NCI-H510A treated with DMSO at 0.1 percent for 48 hours (cell line): ENCODE data around the gene NRXN3.
"Not testable (repeated sequence)": the region's sequence is repeated elsewhere in the genome, so short reads cannot be mapped to it uniquely, and the experiment has no call there.

Experiments used
- DNase-seq: peaks from one replicate; lab custom pipeline; 2025; lab: John Stamatoyannopoulos, UW

NRXN3 gene

DNA sequence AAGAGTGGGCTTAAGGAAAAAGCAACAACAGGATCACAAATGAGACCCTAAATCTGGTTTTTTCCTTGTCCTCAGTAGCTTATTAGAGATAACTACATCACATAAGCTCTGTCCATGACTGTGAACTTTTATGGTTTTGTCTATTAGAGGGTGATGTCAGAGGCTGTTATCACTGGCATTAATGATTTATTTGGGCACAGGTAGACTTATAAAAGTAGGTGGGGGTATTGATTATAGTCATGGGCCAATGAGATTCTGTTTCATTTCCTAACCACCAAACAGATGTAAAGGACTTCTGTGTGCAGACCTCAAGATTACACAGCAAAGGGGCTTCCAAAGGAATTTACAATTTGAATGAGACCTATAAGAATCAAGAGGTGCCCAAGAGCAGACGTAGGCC, 316.4 kb downstream of the NRXN3 start:
- DNase-seq, result no peak

GRCh38 chr14:78487573-78487972, 317.4 kb downstream of the NRXN3 start:
- DNase-seq, result not testable (repeated sequence)

GRCh38 chr14:78488938-78489337, 318.8 kb downstream of the NRXN3 start:
- no peak for DNase-seq

- no peak for DNase-seq
These were observed 320.9 kb downstream of the NRXN3 start for GRCh38 chr14:78491048-78491447.

GRCh38 chr14:78498062-78498595, 328.0 kb downstream of the NRXN3 start:
- DNase-seq, result no peak

DNA sequence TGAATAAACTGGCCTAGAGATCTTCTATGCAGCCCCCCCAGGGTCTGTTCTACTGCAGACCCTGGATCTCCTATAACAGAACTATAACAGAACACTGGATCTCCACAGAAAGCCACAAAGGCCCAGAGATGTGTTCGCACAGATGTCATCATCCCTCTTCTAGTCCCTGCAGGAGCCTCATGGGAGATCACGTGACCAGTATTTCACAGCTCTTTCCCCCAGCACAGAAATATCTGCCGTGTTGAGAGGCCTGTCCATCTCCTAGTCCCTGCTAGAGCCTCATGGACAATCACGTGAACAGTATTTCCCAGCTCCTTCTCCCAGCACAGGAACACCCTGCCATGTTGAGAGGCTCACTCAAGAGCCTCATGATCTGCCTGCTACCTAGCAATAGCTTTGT, 331.7 kb downstream of the NRXN3 start:
- DNase-seq, result no peak

DNA sequence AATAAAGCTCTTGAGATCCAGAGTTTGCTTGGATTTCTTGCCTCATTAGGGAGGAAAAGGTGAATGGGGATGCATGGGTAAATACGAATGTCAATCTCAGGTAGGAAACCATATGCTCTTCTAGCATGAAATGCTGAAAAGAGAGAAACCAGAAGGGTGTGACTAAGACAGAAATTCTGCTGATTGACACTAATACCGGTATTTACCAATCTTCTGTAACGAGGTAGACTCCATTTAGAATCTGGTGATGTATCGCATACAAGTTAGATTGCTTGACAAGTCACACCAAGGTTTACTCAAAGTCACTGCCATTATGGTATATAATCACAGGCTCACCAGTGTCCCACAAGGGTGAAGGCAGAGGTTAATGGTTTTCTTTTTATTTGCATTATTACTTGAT, 337.9 kb downstream of the NRXN3 start:
- DNase-seq, result no peak

- DNase-seq, result no peak
These were observed 339.3 kb downstream of the NRXN3 start for GRCh38 chr14:78509516-78509915.

GRCh38 chr14:78512021-78512420, 341.8 kb downstream of the NRXN3 start:
- no peak for DNase-seq

- no peak for DNase-seq
These were observed 349.7 kb downstream of the NRXN3 start for GRCh38 chr14:78519863-78520262.

GRCh38 chr14:78524196-78524595, 354.0 kb downstream of the NRXN3 start:
- no peak for DNase-seq

DNA sequence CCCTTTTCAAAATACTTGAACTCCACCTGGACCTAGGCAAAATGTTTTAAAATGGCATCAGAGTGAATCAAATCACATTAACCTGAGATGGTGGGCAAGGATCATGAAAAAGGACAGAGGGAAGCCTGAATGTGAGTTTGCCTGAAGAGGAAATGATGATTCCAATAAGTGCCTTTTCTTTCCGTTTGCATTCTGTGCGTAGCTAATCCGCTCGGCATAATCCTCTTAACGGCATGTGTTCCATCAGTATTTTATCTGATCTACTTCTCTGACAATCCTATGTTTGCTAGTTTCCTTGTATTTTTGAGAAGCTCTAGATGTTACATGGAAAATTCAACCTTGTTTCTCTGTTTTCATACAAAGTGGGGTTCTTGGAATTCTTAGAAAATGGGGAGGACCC, 354.6 kb downstream of the NRXN3 start:
- no peak for DNase-seq

GRCh38 chr14:78530078-78530477, 359.9 kb downstream of the NRXN3 start:
- DNase-seq, result no peak

DNA sequence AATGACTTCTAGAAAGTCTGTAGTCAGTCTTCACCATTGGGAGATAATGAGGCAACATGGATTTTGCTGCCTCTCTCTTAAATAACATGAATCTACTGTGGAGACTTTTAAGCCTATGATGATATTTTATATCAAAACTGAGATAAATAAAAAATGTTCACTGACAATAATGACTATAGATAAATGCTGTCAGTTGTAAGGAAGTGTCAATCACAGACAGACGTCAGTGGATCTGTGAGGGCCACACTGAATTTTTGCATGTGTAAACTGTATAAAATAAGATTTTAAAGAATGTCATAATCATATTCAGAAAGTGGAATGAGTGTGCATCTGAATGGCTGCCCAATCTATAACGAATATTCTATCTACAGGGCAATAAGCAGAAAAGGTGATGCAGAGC, 364.0 kb downstream of the NRXN3 start:
- DNase-seq, result no peak

- DNase-seq, result no peak
These were observed 364.9 kb downstream of the NRXN3 start for GRCh38 chr14:78535041-78535440.

DNA sequence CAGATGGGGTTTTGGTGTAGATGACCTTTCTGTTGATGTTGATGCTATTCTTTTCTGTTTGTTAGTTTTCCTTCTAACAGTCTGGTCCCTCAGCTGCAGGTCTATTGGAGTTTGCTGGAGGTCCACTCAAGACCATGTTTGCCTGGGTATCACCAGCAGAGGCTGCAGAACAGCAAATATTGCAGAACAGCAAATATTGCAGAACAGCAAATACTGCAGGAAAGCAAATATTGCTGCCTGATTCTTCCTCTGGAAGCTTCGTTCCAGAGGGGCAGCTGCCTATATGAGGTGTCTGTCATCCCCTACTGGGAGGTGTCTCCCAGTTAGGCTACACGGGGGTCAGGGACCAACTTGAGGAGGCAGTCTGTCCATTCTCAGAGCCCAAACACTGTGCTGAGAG, 371.6 kb downstream of the NRXN3 start:
- DNase-seq, result not testable (repeated sequence)

- DNase-seq, result no peak
These were observed 373.3 kb downstream of the NRXN3 start for GRCh38 chr14:78543433-78543832.

- no peak for DNase-seq
These were observed 390.9 kb downstream of the NRXN3 start for GRCh38 chr14:78561074-78561473.

DNA sequence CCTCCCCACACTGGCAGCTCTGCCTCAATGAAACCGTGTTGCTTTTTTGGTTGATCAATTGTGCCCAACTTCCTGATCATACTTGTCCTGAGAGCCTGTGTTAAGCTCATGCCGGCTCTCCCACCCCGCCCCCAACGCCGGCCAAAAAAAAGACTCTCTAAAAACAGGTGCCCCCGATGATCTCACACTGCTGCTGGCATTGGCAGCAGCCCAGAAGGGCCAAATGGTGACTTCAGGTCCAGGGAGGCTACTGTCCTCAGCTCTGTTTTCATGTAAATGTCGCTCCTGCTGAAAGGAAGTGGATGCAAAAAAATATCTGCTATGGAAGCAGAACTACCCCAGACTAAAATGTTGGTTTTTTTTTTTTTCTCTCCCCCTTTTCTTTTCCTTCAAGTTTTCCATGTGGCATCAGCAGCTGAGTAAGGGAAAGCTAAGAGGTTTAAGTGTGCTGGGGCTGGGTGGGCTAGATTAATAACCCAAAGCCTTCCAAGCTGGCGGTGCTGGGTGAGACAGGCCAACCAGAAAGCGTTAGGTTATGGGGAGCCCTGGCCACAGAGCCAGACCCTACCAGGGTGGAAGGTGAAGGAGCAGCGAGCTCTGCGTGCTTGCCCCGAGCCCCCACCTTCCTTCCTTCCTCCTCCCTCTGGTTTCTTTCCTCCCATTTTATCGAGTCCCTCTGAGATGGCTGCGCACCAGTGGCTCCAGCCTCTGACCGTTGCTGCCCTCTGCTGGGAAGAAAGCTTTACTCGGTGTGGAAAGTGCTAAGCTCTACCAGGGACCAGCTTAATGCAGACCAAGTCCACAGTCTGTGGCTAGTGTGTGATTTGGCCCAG, 396.1 kb downstream of the NRXN3 start:
- DNase-seq, result peak; percentile 86

DNA sequence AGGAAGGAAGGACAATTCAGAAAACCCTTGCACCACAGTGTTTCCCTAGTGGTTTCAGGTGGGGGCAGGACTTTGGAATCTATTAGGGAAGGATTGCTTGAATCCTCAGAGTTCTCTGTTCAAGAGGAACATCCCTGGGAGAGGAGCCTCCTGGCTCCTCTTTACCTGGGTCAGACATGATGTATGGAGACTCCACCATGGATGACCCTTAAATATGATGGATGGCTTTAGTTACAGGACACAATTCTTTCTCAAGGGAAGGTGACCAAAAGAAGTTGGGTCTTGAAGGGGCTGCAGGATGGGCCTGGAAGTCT, 396.6 kb downstream of the NRXN3 start:
- no peak for DNase-seq

GRCh38 chr14:78567343-78567742, 397.2 kb downstream of the NRXN3 start:
- peak; percentile 24 for DNase-seq

- not testable (repeated sequence) for DNase-seq
These were observed 403.6 kb downstream of the NRXN3 start for GRCh38 chr14:78573736-78574135.

GRCh38 chr14:78576437-78577166, 406.4 kb downstream of the NRXN3 start:
- DNase-seq, result no peak
